HEK293 (cell line): ENCODE measurements around the gene STAMBP.

ENCODE experiments used
- CTCF ChIP-seq: fragments of 450-650 bp; formaldehyde crosslinking; IDR thresholded peaks from 2 replicates; pipeline ENCODE4 v1.5.1; 2016; ENCODE audit warnings: missing biosample characterization, missing genetic modification characterization
- ZNF114 ChIP-seq: fragments of 450-650 bp; formaldehyde crosslinking; IDR thresholded peaks from 2 replicates; pipeline ENCODE4 v1.5.0; 2017; ENCODE audit warnings: missing biosample characterization, missing genetic modification characterization
- ZNF121 ChIP-seq: fragments of 450-650 bp; formaldehyde crosslinking; IDR thresholded peaks from 2 replicates; pipeline ENCODE4 v1.5.1; 2016; ENCODE audit warnings: missing biosample characterization, missing genetic modification characterization
- ZNF621 ChIP-seq: fragments of 450-650 bp; formaldehyde crosslinking; IDR thresholded peaks from 2 replicates; pipeline ENCODE4 v1.5.1; 2017; ENCODE audit warnings: missing biosample characterization, missing genetic modification characterization
- ZNF837 ChIP-seq: fragments of 450-650 bp; formaldehyde crosslinking; IDR thresholded peaks from 2 replicates; pipeline ENCODE4 v1.5.1; 2016; ENCODE audit warnings: missing biosample characterization, missing genetic modification characterization

- TF ChIP-seq ZNF837 (tag by site-specific recombination) (no peak), ZNF114 (tag by site-specific recombination) (no peak), ZNF621 (tag by site-specific recombination) (no peak), ZNF121 (tag by site-specific recombination) (no peak), CTCF (no peak)
Observed at GRCh38 chr2:73822991-73823390, 5.8 kb upstream of the STAMBP start.
